Astrocyte of the spinal cord (primary cell): ENCODE measurements around the gene GAPDH.

ENCODE experiments used
- DNase-seq: peaks from one replicate; pipeline ENCODE4 v3.0.0; 2011; ENCODE audit warnings: low read depth, low spot score
- H3K4me3 ChIP-seq: 2 replicates; pipeline ENCODE4 v1.5.1; 2011; ENCODE audit warnings: low read depth, mild to moderate bottlenecking, low read length, moderate library complexity
- in situ Hi-C: cut with HindIII; loops from 2 replicates; pipeline ENCODE4 v1.10.0; 2017; ENCODE audit warnings: low sequenced_read_pairs
- TF ChIP-seq, protein P1 (sequence below): IDR thresholded peaks from 2 replicates; pipeline ENCODE4 v1.5.1; 2012; ENCODE audit warnings: low read depth, mild to moderate bottlenecking, low read length, inconsistent platforms

Gene GAPDH

DNA sequence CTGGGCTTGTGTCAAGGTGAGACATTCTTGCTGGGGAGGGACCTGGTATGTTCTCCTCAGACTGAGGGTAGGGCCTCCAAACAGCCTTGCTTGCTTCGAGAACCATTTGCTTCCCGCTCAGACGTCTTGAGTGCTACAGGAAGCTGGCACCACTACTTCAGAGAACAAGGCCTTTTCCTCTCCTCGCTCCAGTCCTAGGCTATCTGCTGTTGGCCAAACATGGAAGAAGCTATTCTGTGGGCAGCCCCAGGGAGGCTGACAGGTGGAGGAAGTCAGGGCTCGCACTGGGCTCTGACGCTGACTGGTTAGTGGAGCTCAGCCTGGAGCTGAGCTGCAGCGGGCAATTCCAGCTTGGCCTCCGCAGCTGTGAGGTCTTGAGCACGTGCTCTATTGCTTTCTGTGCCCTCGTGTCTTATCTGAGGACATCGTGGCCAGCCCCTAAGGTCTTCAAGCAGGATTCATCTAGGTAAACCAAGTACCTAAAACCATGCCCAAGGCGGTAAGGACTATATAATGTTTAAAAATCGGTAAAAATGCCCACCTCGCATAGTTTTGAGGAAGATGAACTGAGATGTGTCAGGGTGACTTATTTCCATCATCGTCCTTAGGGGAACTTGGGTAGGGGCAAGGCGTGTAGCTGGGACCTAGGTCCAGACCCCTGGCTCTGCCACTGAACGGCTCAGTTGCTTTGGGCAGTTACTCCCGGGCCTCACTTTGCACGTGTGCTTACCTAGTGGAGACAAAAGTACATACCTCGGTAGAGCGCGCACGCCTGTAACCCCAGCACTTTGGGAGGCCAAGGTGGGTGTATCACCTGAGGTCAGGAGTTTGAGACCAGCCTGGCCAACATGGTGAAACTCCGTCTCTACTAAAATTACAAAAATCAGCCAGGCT, 4.3 kb downstream of the GAPDH start:
- TF ChIP-seq, protein P1, sequence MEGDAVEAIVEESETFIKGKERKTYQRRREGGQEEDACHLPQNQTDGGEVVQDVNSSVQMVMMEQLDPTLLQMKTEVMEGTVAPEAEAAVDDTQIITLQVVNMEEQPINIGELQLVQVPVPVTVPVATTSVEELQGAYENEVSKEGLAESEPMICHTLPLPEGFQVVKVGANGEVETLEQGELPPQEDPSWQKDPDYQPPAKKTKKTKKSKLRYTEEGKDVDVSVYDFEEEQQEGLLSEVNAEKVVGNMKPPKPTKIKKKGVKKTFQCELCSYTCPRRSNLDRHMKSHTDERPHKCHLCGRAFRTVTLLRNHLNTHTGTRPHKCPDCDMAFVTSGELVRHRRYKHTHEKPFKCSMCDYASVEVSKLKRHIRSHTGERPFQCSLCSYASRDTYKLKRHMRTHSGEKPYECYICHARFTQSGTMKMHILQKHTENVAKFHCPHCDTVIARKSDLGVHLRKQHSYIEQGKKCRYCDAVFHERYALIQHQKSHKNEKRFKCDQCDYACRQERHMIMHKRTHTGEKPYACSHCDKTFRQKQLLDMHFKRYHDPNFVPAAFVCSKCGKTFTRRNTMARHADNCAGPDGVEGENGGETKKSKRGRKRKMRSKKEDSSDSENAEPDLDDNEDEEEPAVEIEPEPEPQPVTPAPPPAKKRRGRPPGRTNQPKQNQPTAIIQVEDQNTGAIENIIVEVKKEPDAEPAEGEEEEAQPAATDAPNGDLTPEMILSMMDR, result no peak
- H3K4me3 ChIP-seq, result no peak overlapping the region

DNA sequence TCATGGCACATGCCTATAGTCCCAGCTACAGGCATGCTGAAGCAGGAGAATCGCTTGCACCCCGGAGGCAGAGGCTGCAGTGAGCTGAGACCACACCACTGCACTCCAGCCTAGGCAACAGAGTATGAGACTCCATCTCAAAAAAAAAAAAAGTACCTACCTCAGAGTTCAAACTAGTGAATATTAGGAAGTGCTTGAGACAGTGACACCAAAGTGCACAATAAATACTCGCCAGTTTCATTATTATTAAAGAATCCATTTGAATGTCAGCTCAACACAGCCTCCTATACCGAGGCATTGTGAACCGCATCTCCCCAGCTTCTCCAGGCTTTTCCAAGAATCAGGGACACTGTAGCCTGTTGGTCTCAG, 5.0 kb downstream of the GAPDH start:
- in situ Hi-C loops, result no loop called here
- no peak for DNase-seq
- H3K4me3 ChIP-seq, result no peak overlapping the region
- TF ChIP-seq, protein P1, result no peak

More for the DNA sequence above, 4.3 kb downstream of the GAPDH start:
- in situ Hi-C loops, result no loop called here
- DNase-seq, result no peak

DNA sequence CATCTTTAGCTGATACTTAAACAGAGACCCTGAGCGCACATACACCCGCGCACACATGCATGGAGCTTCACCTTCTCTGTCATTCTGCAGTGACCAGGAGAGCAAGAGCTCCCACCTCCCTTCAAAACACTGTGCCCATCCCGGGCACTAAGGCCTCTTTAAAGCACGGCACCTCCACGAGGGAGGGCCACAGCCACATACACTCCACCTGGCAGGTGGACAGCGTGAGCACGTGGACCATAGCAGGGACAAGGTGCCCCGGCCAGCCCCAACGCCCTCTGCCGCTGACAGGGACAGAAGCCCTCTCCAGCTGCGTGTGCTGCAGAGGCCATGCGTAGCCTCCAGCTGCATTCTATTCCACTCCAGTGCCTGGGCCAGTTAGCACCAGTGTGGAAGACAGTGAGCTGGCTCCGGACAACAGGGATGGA, 5.4 kb downstream of the GAPDH start:
- H3K4me3 ChIP-seq, result no peak overlapping the region
- in situ Hi-C loops, result no loop called here
- TF ChIP-seq, protein P1, result no peak
- no peak for DNase-seq

DNA sequence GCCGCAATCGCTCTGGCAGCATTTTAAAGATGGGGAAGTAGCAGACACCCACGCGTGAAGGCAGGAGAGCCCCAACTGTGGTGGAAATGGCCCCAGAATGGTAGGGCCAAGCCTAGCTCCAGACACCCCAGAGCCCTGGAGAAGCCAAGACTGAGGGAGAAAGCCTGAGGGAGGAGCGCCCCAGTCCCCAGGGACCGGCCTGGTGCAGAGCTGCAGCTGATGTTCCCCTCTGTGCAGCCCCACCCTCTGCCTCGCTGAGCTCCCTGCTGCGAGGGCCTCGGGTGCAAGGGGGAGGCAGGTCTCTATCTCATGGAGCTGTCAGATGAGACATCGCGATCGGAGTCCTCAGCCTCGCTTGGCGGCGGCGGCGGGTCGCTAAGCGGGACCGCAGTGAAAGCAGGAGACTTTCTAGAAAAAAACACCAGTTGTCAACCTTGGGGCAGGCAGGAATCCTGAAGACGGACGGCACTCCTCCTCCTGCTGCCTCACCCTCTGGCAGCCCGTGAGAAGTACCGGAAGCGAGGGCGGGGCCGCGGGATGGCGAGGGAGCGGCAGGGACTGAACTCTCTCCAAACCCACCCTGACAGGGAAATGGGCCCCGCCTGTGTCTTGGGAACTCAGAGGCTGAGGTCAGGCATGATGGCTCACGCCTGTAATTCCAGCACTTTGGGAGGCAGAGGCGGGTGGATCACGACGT, 6.0 kb downstream of the GAPDH start:
- in situ Hi-C loops, result no loop called here
- H3K4me3 ChIP-seq, result no peak overlapping the region
- DNase-seq, result peak; percentile 93
- TF ChIP-seq, protein P1, result no peak

DNA sequence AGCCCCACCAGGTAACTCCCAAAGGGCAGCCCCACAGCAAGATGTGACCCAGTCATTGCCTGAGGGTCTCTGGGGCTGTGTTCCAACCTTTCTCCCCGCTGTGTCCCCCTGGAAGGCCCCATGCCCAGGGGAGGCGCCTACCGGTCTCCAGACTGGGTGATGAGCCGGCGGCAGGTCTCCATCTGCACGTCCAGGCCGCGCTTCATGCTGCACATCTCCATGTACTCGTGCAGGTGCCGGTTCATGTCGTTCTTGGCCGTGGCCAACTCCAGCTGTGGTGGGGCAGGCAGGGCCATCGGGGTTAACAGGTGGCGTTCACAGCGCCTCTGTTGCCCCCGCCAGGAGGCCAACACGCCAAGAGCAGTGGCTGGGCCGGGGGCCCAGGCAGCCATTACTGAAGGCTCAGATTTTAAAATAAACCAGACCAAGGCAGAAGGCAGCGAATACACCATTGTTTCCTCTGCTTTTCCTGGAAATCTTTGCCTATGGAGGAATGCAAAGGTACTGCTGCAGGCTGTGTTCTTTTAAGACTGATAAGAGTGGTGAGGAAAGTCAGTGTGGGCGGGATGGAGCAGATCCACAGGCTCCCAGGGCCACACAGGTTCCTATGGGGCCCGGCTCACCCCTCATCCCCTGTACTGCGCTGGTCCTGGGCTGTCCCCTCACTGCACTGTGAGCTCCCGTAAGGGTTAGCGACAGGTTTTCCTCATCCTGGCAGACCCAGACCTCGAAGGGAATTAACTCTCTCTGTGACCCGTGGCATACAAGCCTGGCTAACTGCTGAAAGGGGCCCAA, 7.3 kb downstream of the GAPDH start:
- no peak overlapping the region for H3K4me3 ChIP-seq
- in situ Hi-C loops, result no loop called here
- DNase-seq, result no peak
- TF ChIP-seq, protein P1, result no peak
